Glutamatergic neuron (in vitro differentiated cells): ENCODE results near the gene CDKN1C. TPM values are rescaled to one million over a fixed set of nuclear protein-coding genes. Genes with fewer than 3 reads are reported as not detected.
A peak's percentile ranks its signal among the peaks of the same experiment; 100 is the strongest.

Source experiments
- DNase-seq: peaks from one replicate; pipeline ENCODE4 v3.0.0; 2022
- H3K27ac Mint-ChIP-seq: one replicate; pipeline ENCODE4 v1.8.0; 2020; ENCODE audit warnings: mild to moderate bottlenecking, mixed read lengths, inconsistent platforms; ENCODE audit not compliant: unreplicated experiment
- H3K27me3 Mint-ChIP-seq: one replicate; pipeline ENCODE4 v1.8.0; 2020; ENCODE audit warnings: mild to moderate bottlenecking, moderate library complexity, mixed read lengths, inconsistent platforms; ENCODE audit not compliant: unreplicated experiment
- H3K36me3 Mint-ChIP-seq: one replicate; pipeline ENCODE4 v1.8.0; 2020; ENCODE audit warnings: mild to moderate bottlenecking, mixed read lengths, inconsistent platforms; ENCODE audit not compliant: unreplicated experiment
- H3K4me1 Mint-ChIP-seq: one replicate; pipeline ENCODE4 v1.8.0; 2020; ENCODE audit warnings: mild to moderate bottlenecking, low read depth, mixed read lengths, inconsistent platforms; ENCODE audit not compliant: unreplicated experiment
- H3K4me3 Mint-ChIP-seq: one replicate; pipeline ENCODE4 v1.8.0; 2020; ENCODE audit warnings: mild to moderate bottlenecking, mixed read lengths, inconsistent platforms; ENCODE audit not compliant: unreplicated experiment
- H3K9me3 Mint-ChIP-seq: one replicate; pipeline ENCODE4 v1.8.0; 2020; ENCODE audit warnings: mild to moderate bottlenecking, moderate library complexity, mixed read lengths, inconsistent platforms; ENCODE audit not compliant: unreplicated experiment
- total RNA-seq: library from RNA; stranded (reverse); fragmentation: NEBNext Ultra II Directional; extraction: Animal tissue kit (Norgen Biotek cat#: 25700); gene quantifications from one replicate; pipeline ENCODE4 v1.2.1, GENCODE V29; 2021; ENCODE audit not compliant: unreplicated experiment
- TF ChIP-seq, protein P1 (sequence below): fragments of 200-600 bp; sonication (generic); IDR thresholded peaks from one replicate; pipeline ENCODE4 v1.5.0; 2021; ENCODE audit not compliant: partially characterized antibody, unreplicated experiment

The CDKN1C gene
- total RNA-seq, 1 donor from 2014 or later: 391 TPM

- TF ChIP-seq, protein P1, sequence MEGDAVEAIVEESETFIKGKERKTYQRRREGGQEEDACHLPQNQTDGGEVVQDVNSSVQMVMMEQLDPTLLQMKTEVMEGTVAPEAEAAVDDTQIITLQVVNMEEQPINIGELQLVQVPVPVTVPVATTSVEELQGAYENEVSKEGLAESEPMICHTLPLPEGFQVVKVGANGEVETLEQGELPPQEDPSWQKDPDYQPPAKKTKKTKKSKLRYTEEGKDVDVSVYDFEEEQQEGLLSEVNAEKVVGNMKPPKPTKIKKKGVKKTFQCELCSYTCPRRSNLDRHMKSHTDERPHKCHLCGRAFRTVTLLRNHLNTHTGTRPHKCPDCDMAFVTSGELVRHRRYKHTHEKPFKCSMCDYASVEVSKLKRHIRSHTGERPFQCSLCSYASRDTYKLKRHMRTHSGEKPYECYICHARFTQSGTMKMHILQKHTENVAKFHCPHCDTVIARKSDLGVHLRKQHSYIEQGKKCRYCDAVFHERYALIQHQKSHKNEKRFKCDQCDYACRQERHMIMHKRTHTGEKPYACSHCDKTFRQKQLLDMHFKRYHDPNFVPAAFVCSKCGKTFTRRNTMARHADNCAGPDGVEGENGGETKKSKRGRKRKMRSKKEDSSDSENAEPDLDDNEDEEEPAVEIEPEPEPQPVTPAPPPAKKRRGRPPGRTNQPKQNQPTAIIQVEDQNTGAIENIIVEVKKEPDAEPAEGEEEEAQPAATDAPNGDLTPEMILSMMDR: no peak
- peaks cover 4% of the 10 kb centered on the region for H3K9me3 Mint-ChIP-seq
These were observed 8.4 kb upstream of the CDKN1C start for GRCh38 chr11:2893935-2894334.

DNA sequence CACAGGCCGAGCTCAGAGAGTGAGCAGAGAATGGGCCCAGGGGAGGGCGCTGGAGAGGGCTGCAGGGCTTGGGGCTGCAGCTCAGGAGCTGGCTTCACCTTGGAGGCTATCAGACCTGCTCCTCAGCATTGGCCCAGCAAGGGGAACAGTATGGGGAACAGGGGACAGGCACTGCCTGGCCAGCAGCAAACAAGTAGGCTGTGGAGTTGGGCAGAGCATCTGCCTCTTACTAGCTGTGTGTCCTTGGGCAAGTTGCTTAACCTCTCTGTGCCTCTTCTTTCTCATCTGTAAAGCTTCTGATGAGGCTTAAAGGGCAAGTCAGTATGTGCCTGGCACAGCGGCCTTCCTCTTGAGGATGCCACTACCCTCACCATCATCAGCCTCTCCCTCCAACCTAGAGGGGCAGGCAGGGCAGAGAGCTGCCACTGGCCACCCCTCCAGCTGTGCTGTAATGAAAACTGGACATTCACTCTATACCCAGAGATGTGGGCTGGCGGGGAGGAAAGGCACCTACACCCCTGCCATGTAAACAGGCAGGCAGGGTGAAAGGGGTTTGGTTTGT lies 7.5 kb upstream of the CDKN1C start:
- Mint-ChIP-seq H3K9me3 (peaks cover 4% of the 10 kb centered on the region), H3K4me3 (peak overlapping the region; percentile 42), H3K4me1 (no peaks in the 10 kb centered on the region), H3K27me3 (peaks cover 4% of the 10 kb centered on the region), H3K27ac (peak overlapping the region; percentile 66), H3K36me3 (no peaks in the 10 kb centered on the region)
- TF ChIP-seq, protein P1: no peak
- peak; percentile 61 for DNase-seq

More at GRCh38 chr11:2893935-2894334, 8.4 kb upstream of the CDKN1C start:
- H3K4me3 Mint-ChIP-seq: no peak overlapping the region
- H3K36me3 Mint-ChIP-seq: no peaks in the 10 kb centered on the region
- H3K4me1 Mint-ChIP-seq: no peaks in the 10 kb centered on the region
- peaks cover 4% of the 10 kb centered on the region for H3K27me3 Mint-ChIP-seq
- H3K27ac Mint-ChIP-seq: no peak overlapping the region
- no peak for DNase-seq

GRCh38 chr11:2892215-2892966 lies 6.8 kb upstream of the CDKN1C start:
- Mint-ChIP-seq H3K27ac (peak overlapping the region; percentile 66), H3K27me3 (peaks cover 7% of the 10 kb centered on the region), H3K9me3 (peaks cover 4% of the 10 kb centered on the region), H3K4me3 (peak overlapping the region; percentile 69), H3K4me1 (no peaks in the 10 kb centered on the region), H3K36me3 (no peaks in the 10 kb centered on the region)
- peak; percentile 80 for DNase-seq
- TF ChIP-seq, protein P1: peak; percentile 99

DNA sequence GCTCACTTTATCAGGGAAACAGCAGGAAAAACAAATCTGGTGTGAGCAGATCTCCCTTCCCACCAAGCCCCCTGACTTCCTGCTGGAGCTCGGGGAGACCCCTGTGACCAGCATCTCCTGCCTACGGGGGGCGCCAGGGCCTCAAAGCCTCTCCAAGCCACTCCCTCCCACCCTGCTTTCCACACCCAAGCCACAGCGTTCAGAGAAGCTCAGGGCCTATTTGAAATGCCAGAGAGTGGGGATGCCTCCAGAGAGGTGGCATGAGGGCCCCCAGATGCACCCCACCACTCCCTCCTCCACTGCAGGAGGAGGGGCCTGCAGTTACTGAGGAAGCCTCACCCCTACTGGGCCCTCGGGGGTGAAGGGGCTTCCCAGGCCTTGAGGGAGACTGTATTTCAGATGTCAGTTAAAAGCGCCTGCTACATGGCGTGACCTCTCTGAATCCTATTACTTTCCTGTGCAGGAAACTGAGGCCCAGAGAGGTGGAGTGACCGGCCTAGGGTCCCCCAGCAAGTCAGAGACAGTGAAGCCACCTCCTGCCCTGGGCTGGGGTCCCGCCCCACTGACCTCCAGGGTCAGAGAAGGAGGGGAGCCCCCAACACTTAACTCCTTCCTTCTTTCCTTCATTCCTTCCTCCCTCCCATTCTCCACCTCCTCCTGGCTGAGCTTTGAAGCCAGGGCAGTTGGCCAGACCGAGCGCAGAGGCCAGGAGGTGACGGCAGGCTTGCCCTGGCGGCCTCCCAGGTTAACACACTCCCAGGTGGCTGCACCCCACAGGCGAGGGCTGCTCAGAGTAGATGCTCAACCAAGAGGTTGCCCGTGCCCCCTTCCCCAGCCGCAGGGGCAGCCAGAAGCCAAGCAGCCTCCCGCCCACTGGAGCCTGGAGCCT lies 6.0 kb upstream of the CDKN1C start:
- TF ChIP-seq, protein P1: no peak
- Mint-ChIP-seq H3K27me3 (peaks cover 12% of the 10 kb centered on the region), H3K4me3 (peak overlapping the region; percentile 69), H3K36me3 (no peaks in the 10 kb centered on the region), H3K27ac (no peak overlapping the region), H3K4me1 (peaks cover 7% of the 10 kb centered on the region), H3K9me3 (peaks cover 11% of the 10 kb centered on the region)
- no peak for DNase-seq
